ENCODE measurements around the gene KCNC2. TPM values are rescaled to one million over a fixed set of nuclear protein-coding genes. Genes with fewer than 3 reads are reported as not detected.

Gene KCNC2
- total and polyA plus RNA-seq, 9 of the 15 experiments (the other 6 are each of a cell fraction or from before 2014, with no cell fraction given): not detected

GRCh38 chr12:75207338-75208083, 2.1 kb downstream of the KCNC2 start:
- in situ Hi-C loops (cut with MboI): no loop called here
- FAIRE-seq (no peak), ATAC-seq (no peak; the same call in 2 of the 3 replicates), DNase-seq (ENCODE audit: extremely low read depth in 1 of 4, low spot score in 3 of 4) (no peak)
- 2% methylated on average over 53 of the region's 78 CpGs for WGBS (ENCODE audit: insufficient coverage, low coverage, missing lambda C conversion rate)
- Histone ChIP-seq H3K4me2 (ENCODE audit: insufficient read depth, low read length) (no peak overlapping the region), H3K36me3 (ENCODE audit: control insufficient read depth, insufficient read depth, low read length) (no peaks in the 10 kb centered on the region), H3K79me2 (ENCODE audit: control insufficient read depth, insufficient read depth, low read length) (no peaks in the 10 kb centered on the region), H4K20me1 (replicated peaks; ENCODE audit: control insufficient read depth, insufficient read depth, low read length) (no peaks in the 10 kb centered on the region), H3K4me1 (replicated peaks in 1 of 2; ENCODE audit: control insufficient read depth in 2 of 2, insufficient read depth in 2 of 2, low read length in 2 of 2) (peaks cover 0 to 3% of the 10 kb centered on the region in 2 experiments; a peak in 1 of 5 replicates), H2AFZ (ENCODE audit: low read depth, low read length) (no peak overlapping the region), H3K27me3 (ENCODE audit: control insufficient read depth in 2 of 2, insufficient read depth in 2 of 2, low read length in 2 of 2) (no peaks in the 10 kb centered on the region), H3K9me1 (ENCODE audit: control insufficient read depth, insufficient read depth, low read length) (no peaks in the 10 kb centered on the region), H3K9ac (ENCODE audit: insufficient read depth in 1 of 2, low read depth in 2 of 2, low read length in 2 of 2) (no peak overlapping the region), H3K9me3 (replicated peaks; ENCODE audit: control insufficient read depth, insufficient read depth, low read depth, low read length) (no peaks in the 10 kb centered on the region), H3K27ac (ENCODE audit: extremely low read depth, low read depth, low read length) (no peak overlapping the region), H3K4me3 (no peak overlapping the region)
- TF ChIP-seq POLR2B (IDR thresholded peaks at IDR 0.05; ENCODE audit: low read depth, partially characterized antibody) (no peak), EHMT2 (IDR thresholded peaks at IDR 0.05) (no peak), MAFG (tag; conservative IDR thresholded peaks at IDR 0.05) (no peak), ZNF197 (CRISPR knock-in tag; IDR thresholded peaks at IDR 0.05; ENCODE audit: low read depth) (no peak), MYC (IDR thresholded peaks at IDR 0.05; ENCODE audit: low read depth, low read length) (no peak), MYC (CRISPR knock-in tag; IDR thresholded peaks at IDR 0.05; ENCODE audit: borderline replicate concordance, low read depth) (no peak), GATAD2B (IDR thresholded peaks at IDR 0.05; ENCODE audit: borderline replicate concordance) (no peak), CTCF (IDR thresholded peaks at IDR 0.05 in 2 of 3, conservative IDR thresholded peaks at IDR 0.05 in 1 of 3; ENCODE audit: insufficient read depth in 2 of 3, low read depth in 1 of 3, low read length in 3 of 3) (no peak), HEY1 (CRISPR knock-in tag; IDR thresholded peaks at IDR 0.05; ENCODE audit: borderline replicate concordance) (no peak), NFE2L1 (tag; IDR thresholded peaks at IDR 0.05; ENCODE audit: borderline replicate concordance, low read depth) (no peak), SIN3A (IDR thresholded peaks at IDR 0.05; ENCODE audit: borderline replicate concordance in 2 of 2, control insufficient read depth in 1 of 2, low read depth in 2 of 2, low read length in 2 of 2) (no peak), CREBBP (IDR thresholded peaks at IDR 0.05; ENCODE audit: low read depth, low read length) (no peak), MLX (CRISPR knock-in tag; conservative IDR thresholded peaks at IDR 0.05) (no peak), POU5F1 (IDR thresholded peaks at IDR 0.05; ENCODE audit: borderline replicate concordance, low read depth, low read length, partially characterized antibody) (no peak)
- intact Hi-C loops (cut with micrococcal nuclease): no loop called here
- ChIA-PET POLR2A (no interaction called here), CTCF (ENCODE audit: low intra/inter-chr PET ratio) (no interaction called here)
- no TSS peak for BruUV-seq (replicated peaks)
